Stimulated activated CD4-positive, alpha-beta T cell treated with anti-CD3 and anti-CD28 coated beads, Interleukin-15, amount 100 ng/mL, for 48 hours (primary cell): Measurements from ENCODE around the gene LAP3.
A peak's percentile ranks its signal among the peaks of the same experiment; 100 is the strongest.
"Not testable (repeated sequence)": the region's sequence is repeated elsewhere in the genome, so short reads cannot be mapped to it uniquely, and the experiment has no call there.

Experiments used
- DNase-seq, 2 donors: peaks; one replicate each; pipeline ENCODE4 v3.0.0-alpha.2; 2020; ENCODE audit warnings: low read depth in 2 of 2

LAP3 gene

GRCh38 chr4:17576932-17577664 is at the start of gene LAP3:
Gene LAP3, plus strand, starts transcription at chr4:17577198. Its CDS starts 268 bp downstream, at chr4:17577466.
- peak; percentile 96 for DNase-seq

- DNase-seq = no peak
These were observed 48.3 kb upstream of the LAP3 start for GRCh38 chr4:17528551-17529165.

GRCh38 chr4:17531538-17532285 is 45.3 kb upstream of the LAP3 start:
- DNase-seq = no peak

GRCh38 chr4:17534705-17535104 is 42.3 kb upstream of the LAP3 start:
- DNase-seq = no peak

- no peak for DNase-seq
These were observed 41.8 kb upstream of the LAP3 start for GRCh38 chr4:17535242-17535641.

DNA sequence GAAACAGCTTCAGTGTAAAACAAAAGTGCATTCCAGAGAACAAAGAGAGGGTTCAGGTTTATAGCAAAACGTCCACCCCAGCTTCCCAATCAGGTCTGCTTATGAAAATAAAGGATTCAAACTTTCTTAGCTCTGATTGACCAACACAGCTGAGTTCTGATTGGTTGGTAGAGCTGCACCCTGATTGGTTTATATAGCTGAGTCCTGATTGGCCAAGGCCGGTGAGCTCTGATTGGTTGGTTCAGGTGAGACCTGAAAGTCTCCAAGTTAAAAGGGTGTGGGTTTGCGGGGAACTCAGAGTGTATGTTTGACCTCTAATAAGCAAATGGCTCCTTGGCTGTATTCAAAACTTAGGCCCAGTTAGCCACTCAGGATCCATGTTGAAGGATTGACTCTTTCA is 41.1 kb upstream of the LAP3 start:
- no peak for DNase-seq

DNA sequence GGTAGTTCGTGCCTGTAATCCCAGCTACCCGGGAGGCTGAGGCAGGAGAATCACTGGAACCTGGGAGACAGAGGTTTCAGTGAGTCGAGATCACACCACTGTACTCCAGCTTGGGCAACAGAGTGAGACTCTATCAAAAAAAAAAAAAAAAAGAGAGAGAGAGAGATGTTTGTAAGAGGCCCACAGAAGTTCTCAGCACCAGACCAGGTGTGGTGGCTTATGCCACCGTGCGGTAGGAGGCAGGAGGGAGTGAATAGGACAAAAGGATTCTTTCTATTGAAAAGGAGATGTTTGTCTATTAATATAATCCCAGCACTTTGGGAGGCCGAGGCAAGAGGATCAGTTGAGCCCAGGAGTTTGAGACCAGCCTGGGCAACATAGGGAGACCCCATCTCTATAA is 39.9 kb upstream of the LAP3 start:
- not testable (repeated sequence) for DNase-seq

GRCh38 chr4:17544205-17544604 is 32.8 kb upstream of the LAP3 start:
- no peak for DNase-seq

GRCh38 chr4:17544831-17545234 is 32.2 kb upstream of the LAP3 start:
- DNase-seq = no peak

GRCh38 chr4:17545374-17546140 is 31.4 kb upstream of the LAP3 start:
- no peak for DNase-seq

DNA sequence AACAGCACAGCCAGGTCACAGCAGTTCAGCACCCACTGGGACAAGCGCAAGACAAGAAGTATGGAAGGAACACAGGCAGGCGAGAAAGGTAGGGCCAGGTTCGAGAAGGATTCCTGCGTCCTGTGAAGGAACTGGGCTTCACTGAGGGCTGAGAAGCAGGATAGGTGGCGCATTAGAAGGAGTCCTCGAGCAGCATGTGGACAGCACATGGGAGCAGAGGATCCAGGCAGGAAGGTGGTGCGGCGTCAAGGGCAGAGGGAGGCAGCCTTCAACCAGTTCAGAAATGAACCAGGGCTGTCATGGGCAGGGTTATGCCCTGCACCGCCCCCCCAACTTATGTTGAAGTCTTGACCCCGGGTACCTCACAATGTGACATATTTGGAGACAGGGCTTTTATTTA is 30.8 kb upstream of the LAP3 start:
- DNase-seq = no peak

DNA sequence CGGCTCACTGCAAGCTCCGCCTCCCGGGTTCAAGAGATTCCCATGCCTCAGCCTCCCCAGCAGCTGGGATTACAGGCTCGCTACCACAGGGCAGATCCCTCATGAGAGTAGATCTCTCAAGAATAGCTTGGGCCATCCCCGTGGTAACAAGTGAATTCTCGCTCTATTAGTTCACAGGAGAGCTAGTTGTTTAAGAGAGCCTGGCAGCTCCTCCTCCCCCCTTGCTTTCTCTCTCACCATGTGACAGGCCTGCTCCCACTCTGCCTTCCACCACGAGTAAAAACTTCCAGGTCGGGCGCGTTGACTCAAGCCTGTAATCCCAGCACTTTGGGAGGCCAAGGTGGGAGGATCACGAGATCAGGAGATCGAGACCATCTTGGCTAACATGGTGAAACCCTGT is 30.3 kb upstream of the LAP3 start:
- no peak for DNase-seq

DNA sequence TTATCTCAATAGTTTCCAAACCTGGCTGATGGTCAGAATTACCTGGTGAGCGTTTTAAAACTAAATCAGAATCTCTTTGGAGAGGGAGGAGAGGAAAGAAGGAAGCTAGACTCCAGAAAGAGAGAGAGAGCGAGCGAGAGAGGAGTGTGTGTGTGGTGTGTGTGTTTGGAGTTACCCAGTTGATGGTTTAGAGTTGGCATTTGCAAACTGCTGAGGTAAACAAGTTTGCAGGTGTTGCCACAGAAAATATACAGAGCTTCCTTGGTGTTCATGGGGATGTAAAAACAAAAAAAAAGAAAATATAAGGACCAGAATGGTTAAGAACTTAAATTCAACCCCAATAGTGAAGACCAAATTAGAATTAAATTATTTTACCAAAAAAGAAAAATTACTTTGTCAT is 26.4 kb upstream of the LAP3 start:
- DNase-seq = no peak

- DNase-seq = no peak
These were observed 24.6 kb upstream of the LAP3 start for GRCh38 chr4:17552427-17552826.

DNA sequence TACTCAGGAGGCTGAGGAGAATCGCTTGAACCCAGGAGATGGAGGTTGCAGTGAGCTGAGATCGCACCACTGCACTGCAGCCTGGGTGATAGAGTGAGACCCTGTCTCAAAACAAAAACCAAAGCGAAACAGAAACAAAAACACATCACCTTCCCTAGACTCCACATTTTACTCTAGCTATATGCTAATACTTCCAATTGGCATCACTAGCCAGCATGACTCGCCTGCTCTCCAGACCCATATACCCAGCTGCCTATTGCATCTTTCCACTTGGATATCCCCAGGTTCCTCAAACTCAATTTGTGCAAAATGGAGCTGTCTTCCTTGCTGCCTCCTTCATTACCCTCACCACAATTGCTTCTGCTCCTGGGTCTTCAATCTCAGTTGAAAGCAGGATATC is 22.4 kb upstream of the LAP3 start:
- no peak for DNase-seq

GRCh38 chr4:17556498-17556897 is 20.5 kb upstream of the LAP3 start:
- no peak for DNase-seq

DNA sequence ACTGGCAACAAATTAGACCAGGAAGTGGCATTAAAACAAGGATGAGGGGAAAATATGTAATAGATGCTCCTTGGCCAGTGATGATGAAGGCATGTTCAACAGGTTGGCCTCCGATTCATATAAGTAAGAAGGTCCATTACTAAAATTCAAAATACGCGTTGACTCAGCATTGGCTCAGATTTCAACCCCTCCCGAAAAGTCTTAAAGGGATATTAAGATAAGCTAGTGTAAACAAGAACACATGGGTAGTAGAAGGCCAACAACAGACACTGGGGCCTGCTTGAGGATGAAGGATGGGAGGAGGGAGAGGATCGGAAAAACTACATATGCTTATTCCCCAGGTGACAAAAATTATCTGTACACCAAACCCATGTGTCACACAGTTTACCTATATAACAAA is 19.1 kb upstream of the LAP3 start:
- no peak for DNase-seq

DNA sequence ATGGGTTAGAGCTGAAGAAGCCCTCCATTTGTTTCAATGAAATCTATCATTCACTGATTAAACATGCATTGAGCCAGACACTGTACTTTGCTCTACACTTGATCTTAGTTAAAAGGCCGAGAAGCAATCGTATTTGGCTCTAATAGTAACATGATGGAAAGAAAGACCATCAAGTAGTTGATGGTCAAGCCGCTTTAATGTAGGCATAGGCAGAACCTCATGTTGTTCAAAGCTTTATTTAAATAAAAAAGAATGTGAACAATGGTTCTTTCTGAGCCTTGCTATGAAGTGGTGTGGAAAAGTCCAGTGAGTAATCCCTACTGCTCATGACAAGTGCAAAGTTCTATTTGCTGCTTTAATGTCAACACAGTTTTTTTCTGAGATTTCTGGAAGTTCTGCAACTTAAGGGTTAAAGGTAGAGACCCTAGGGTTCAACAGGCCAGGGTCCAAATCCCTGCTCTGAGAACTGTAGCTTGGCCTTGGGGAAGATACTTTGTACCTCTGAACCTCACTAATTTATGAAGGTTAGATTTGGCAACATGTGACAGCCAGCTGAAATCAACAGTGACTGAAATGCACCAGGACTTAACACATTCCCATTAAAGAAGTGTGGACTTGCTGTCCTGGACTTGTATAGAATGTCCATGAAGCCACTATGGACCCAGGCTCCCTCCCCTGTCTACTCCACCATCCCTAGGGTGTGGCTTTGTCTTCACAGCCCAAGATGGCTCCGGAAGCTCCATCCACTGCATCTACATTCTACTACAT is 17.9 kb upstream of the LAP3 start:
- no peak for DNase-seq

GRCh38 chr4:17559709-17560048 is 17.3 kb upstream of the LAP3 start:
- no peak for DNase-seq

DNA sequence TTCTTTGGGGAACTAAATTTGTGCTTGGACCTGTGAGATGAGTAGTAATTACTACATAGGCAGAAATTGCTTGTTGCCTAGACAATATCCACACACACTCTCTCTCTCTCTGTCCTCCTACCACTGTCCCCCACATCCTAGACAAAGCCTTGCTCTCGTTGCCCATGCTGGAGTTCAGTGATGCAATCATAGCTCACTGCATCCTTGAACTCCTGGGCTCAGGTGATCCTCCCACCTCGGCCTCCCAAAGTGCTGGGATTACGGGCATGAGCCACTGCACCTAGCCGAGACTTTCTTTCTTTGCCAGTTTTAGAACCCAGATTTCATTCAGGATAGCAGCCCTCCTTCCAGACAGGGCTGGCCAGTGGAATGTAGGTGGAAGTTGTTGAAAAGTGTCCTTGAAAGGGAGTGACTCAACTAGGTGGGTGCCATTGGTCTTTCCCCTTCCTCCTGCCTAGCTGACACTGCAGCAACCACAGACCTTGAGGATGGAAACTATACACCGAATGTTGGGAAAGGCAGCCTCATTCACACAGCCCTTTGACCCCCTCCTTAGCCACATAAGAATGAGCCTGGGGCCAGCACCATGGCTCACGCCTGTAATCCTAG is 16.8 kb upstream of the LAP3 start:
- no peak for DNase-seq
